Measurements from ENCODE around the gene GAB2.

Gene GAB2

GRCh38 chr11:78209478-78209877 is 208.1 kb downstream of the GAB2 start:
- no peak for DNase-seq (ENCODE audit: low read depth, low spot score)
- Histone ChIP-seq H3K36me3 (ENCODE audit: insufficient read depth, low read length) (no peaks in the 10 kb centered on the region), H3K9me3 (ENCODE audit: low read depth, low read length) (no peaks in the 10 kb centered on the region), H3K9ac (ENCODE audit: insufficient read length) (no peak overlapping the region), H3K27ac (no peak overlapping the region), H3K4me3 (no peak overlapping the region)
- TF ChIP-seq POLR2AphosphoS5 (IDR thresholded peaks at IDR 0.05; ENCODE audit: borderline replicate concordance, low read depth, low read length) (no peak), EZH2 (IDR thresholded peaks at IDR 0.05) (no peak), FOXP2 (optimal IDR thresholded peaks at IDR 0.05; ENCODE audit: control extremely low read depth, extremely low read length, insufficient read depth) (no peak)

DNA sequence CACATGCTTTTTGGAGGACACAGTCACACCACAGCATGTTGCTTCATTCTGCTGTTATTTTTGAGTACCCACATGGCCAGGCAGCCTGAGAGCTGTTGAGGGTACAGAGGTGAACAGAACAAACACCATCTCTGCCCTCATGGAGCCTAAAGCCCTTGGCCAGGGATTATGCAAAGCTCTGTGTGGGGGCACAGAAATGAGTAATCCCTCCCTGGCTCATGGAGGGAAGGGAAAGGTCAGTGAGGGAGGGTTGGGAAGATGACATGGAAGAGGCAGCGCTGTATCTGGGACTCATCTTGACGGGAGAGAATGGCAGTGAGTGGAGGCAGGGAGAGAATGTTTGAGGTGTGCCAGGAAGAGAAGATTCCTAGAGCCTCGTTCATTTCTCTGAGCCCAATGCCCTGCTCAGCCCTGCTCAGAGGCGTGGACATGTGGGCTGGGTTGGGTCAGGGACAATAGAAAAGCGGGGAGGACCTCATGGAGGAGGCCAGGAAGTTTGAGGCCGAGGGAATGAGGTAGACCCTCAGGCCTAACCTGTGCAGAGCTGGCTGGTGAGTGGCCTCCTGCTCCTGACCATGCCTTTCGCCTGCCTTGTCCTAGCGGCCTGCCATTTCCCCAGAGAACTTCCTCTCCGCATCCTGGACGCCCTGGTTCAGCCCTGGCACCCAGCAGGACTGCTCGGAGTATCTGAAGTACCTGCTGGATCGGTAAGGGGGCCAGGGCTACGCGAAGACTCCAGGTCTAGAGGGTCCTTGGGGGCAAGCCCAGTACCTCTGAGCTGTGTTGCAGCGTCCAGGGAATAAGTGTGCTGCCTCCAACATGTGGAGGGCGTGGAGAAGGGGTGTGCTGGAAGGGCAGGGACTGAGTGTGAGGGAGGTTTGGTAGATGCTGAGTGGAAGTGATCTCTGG is 209.1 kb downstream of the GAB2 start:
- TF ChIP-seq POLR2AphosphoS5 (IDR thresholded peaks at IDR 0.05; ENCODE audit: borderline replicate concordance, low read depth, low read length) = no peak
- no peak for TF ChIP-seq FOXP2 (optimal IDR thresholded peaks at IDR 0.05; ENCODE audit: control extremely low read depth, extremely low read length, insufficient read depth)
- TF ChIP-seq EZH2 (IDR thresholded peaks at IDR 0.05) = no peak
- Histone ChIP-seq H3K36me3 (ENCODE audit: insufficient read depth, low read length) (no peaks in the 10 kb centered on the region), H3K9ac (ENCODE audit: insufficient read length) (no peak overlapping the region), H3K9me3 (ENCODE audit: low read depth, low read length) (no peaks in the 10 kb centered on the region), H3K27ac (no peak overlapping the region), H3K4me3 (no peak overlapping the region)
- no peak for DNase-seq (ENCODE audit: low read depth, low spot score)

DNA sequence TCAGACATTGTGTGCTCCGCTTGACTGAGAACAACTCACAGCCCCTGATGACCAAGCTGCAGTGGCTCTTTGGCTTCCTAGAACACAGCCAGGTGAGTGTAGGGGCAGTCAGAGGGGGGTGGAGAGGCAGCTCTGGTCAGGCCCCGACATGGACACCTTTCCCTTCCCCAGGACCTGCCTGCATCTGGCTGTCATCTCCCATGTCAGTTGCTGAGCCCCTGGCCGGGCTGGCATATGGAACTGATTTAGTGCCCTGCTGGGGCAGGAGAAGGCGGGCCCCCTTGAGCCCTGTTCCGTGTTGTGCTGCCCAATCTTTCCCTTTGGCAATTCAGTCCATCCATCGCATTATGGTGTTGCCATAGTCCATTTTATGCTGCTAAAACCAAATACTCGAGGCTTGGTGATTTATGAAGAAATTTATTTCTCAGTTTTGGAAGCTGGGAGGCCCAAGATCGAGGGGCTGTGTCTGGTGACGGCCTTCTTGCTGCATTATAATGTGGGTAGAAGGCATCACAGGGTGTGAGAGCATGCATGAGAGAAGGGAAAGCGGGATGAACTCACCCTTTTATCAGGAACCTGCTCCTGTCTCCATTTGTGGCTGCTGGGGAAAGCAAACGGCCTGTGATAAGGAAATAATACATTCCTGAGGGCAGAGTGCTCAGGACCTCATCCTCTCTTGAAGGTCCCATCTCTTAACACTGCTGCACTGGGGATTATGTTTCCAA is 209.9 kb downstream of the GAB2 start:
- H3K9ac ChIP-seq (ENCODE audit: insufficient read length) = no peak overlapping the region
- DNase-seq (ENCODE audit: low read depth, low spot score) = no peak
- H3K4me3 ChIP-seq = no peak overlapping the region
- H3K9me3 ChIP-seq (ENCODE audit: low read depth, low read length) = no peaks in the 10 kb centered on the region
- no peak for TF ChIP-seq FOXP2 (optimal IDR thresholded peaks at IDR 0.05; ENCODE audit: control extremely low read depth, extremely low read length, insufficient read depth)
- TF ChIP-seq POLR2AphosphoS5 (IDR thresholded peaks at IDR 0.05; ENCODE audit: borderline replicate concordance, low read depth, low read length) = no peak
- no peak for TF ChIP-seq EZH2 (IDR thresholded peaks at IDR 0.05)
- no peak overlapping the region for H3K27ac ChIP-seq
- no peaks in the 10 kb centered on the region for H3K36me3 ChIP-seq (ENCODE audit: insufficient read depth, low read length)

- no peak overlapping the region for H3K4me3 ChIP-seq
- TF ChIP-seq EZH2 (IDR thresholded peaks at IDR 0.05) (no peak), POLR2AphosphoS5 (IDR thresholded peaks at IDR 0.05; ENCODE audit: borderline replicate concordance, low read depth, low read length) (no peak), FOXP2 (optimal IDR thresholded peaks at IDR 0.05; ENCODE audit: control extremely low read depth, extremely low read length, insufficient read depth) (no peak)
- H3K27ac ChIP-seq = no peak overlapping the region
- H3K9me3 ChIP-seq (ENCODE audit: low read depth, low read length) = no peaks in the 10 kb centered on the region
- no peak for DNase-seq (ENCODE audit: low read depth, low spot score)
- H3K36me3 ChIP-seq (ENCODE audit: insufficient read depth, low read length) = no peaks in the 10 kb centered on the region
- no peak overlapping the region for H3K9ac ChIP-seq (ENCODE audit: insufficient read length)
Observed at GRCh38 chr11:78205691-78206090, 211.9 kb downstream of the GAB2 start.

DNA sequence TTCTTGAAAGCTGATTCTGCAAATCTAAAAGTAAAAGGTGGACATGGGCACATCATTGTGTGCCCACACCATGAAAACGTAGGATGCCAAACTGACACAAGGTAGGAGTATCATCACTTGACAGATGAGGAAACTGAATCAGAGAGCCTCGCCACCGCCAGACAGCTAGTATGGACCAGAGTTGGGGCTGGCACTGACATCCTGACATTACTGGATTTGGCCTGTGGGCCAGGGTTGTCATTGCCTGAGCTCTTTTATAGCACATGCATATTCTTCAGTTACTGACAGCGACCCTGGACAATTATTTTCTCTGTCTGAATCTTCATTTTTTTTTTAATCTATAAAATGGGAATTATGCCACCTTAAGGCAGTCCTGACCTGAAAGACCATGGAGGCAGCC is 212.4 kb downstream of the GAB2 start:
- H3K4me3 ChIP-seq = no peak overlapping the region
- no peak for DNase-seq (ENCODE audit: low read depth, low spot score)
- no peaks in the 10 kb centered on the region for H3K9me3 ChIP-seq (ENCODE audit: low read depth, low read length)
- H3K27ac ChIP-seq = no peak overlapping the region
- no peaks in the 10 kb centered on the region for H3K36me3 ChIP-seq (ENCODE audit: insufficient read depth, low read length)
- H3K9ac ChIP-seq (ENCODE audit: insufficient read length) = no peak overlapping the region
- no peak for TF ChIP-seq POLR2AphosphoS5 (IDR thresholded peaks at IDR 0.05; ENCODE audit: borderline replicate concordance, low read depth, low read length)
- TF ChIP-seq FOXP2 (optimal IDR thresholded peaks at IDR 0.05; ENCODE audit: control extremely low read depth, extremely low read length, insufficient read depth) = no peak
- no peak for TF ChIP-seq EZH2 (IDR thresholded peaks at IDR 0.05)

GRCh38 chr11:78203184-78203583 is 214.4 kb downstream of the GAB2 start:
- Histone ChIP-seq H3K9me3 (ENCODE audit: low read depth, low read length) (no peaks in the 10 kb centered on the region), H3K36me3 (ENCODE audit: insufficient read depth, low read length) (no peaks in the 10 kb centered on the region), H3K9ac (ENCODE audit: insufficient read length) (no peak overlapping the region), H3K27ac (no peak overlapping the region), H3K4me3 (no peak overlapping the region)
- TF ChIP-seq FOXP2 (optimal IDR thresholded peaks at IDR 0.05; ENCODE audit: control extremely low read depth, extremely low read length, insufficient read depth) (no peak), POLR2AphosphoS5 (IDR thresholded peaks at IDR 0.05; ENCODE audit: borderline replicate concordance, low read depth, low read length) (no peak), EZH2 (IDR thresholded peaks at IDR 0.05) (no peak)
- DNase-seq (ENCODE audit: low read depth, low spot score) = no peak

GRCh38 chr11:78202733-78203167 is 214.9 kb downstream of the GAB2 start:
- H3K4me3 ChIP-seq = no peak overlapping the region

GRCh38 chr11:78201096-78201818 is 216.4 kb downstream of the GAB2 start:
- no peak for TF ChIP-seq EZH2 (IDR thresholded peaks at IDR 0.05)
- TF ChIP-seq POLR2AphosphoS5 (IDR thresholded peaks at IDR 0.05; ENCODE audit: borderline replicate concordance, low read depth, low read length) = no peak
- no peak for TF ChIP-seq FOXP2 (optimal IDR thresholded peaks at IDR 0.05; ENCODE audit: control extremely low read depth, extremely low read length, insufficient read depth)
- H3K9me3 ChIP-seq (ENCODE audit: low read depth, low read length) = no peaks in the 10 kb centered on the region
- H3K4me3 ChIP-seq = no peak overlapping the region
- no peak for DNase-seq (ENCODE audit: low read depth, low spot score)
- H3K9ac ChIP-seq (ENCODE audit: insufficient read length) = no peak overlapping the region
- H3K27ac ChIP-seq = no peak overlapping the region
- H3K36me3 ChIP-seq (ENCODE audit: insufficient read depth, low read length) = no peaks in the 10 kb centered on the region

More at GRCh38 chr11:78202733-78203167, 214.9 kb downstream of the GAB2 start:
- H3K36me3 ChIP-seq (ENCODE audit: insufficient read depth, low read length) = no peaks in the 10 kb centered on the region
- DNase-seq (ENCODE audit: low read depth, low spot score) = no peak
- no peak overlapping the region for H3K27ac ChIP-seq
- H3K9me3 ChIP-seq (ENCODE audit: low read depth, low read length) = no peaks in the 10 kb centered on the region
- no peak overlapping the region for H3K9ac ChIP-seq (ENCODE audit: insufficient read length)
- TF ChIP-seq EZH2 (IDR thresholded peaks at IDR 0.05) (no peak), POLR2AphosphoS5 (IDR thresholded peaks at IDR 0.05; ENCODE audit: borderline replicate concordance, low read depth, low read length) (no peak), FOXP2 (optimal IDR thresholded peaks at IDR 0.05; ENCODE audit: control extremely low read depth, extremely low read length, insufficient read depth) (no peak)

All from SK-N-MC (cell line).